ENCODE results near the gene TBL1X.

TBL1X gene

DNA sequence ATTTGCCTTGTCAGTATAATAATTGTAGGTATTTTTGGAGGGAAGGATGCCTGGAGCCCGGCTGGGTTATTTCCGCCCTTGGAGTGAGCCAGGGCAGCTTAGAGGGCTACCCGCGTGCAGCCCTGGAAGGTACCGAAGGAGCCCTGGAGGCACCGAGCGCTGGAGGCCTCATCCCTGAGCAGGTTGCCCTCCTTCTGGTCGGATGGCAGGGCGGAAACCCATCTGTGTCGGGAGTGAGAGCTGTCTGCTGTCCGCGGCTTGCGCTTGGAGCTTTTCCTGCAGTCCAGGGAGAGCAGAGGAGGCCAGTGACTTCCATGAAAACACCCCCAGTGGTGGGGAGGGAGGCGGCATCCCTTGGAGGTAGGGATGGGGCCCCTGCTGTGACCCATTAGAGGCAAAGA, 122.1 kb downstream of the TBL1X start:
- no peak for DNase-seq (ENCODE audit: low read depth)
- no peak overlapping the region for H3K4me3 ChIP-seq (ENCODE audit: low read depth, low read length)
- TF ChIP-seq, protein P1, sequence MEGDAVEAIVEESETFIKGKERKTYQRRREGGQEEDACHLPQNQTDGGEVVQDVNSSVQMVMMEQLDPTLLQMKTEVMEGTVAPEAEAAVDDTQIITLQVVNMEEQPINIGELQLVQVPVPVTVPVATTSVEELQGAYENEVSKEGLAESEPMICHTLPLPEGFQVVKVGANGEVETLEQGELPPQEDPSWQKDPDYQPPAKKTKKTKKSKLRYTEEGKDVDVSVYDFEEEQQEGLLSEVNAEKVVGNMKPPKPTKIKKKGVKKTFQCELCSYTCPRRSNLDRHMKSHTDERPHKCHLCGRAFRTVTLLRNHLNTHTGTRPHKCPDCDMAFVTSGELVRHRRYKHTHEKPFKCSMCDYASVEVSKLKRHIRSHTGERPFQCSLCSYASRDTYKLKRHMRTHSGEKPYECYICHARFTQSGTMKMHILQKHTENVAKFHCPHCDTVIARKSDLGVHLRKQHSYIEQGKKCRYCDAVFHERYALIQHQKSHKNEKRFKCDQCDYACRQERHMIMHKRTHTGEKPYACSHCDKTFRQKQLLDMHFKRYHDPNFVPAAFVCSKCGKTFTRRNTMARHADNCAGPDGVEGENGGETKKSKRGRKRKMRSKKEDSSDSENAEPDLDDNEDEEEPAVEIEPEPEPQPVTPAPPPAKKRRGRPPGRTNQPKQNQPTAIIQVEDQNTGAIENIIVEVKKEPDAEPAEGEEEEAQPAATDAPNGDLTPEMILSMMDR (IDR thresholded peaks at IDR 0.05; ENCODE audit: low read depth, low read length, missing control alignments), result no peak

GRCh38 chrX:9587642-9588041, 122.8 kb downstream of the TBL1X start:
- DNase-seq (ENCODE audit: low read depth), result no peak
- no peak overlapping the region for H3K4me3 ChIP-seq (ENCODE audit: low read depth, low read length)
- TF ChIP-seq, protein P1 (IDR thresholded peaks at IDR 0.05; ENCODE audit: low read depth, low read length, missing control alignments), result no peak

- TF ChIP-seq, protein P1 (IDR thresholded peaks at IDR 0.05; ENCODE audit: low read depth, low read length, missing control alignments), result no peak
- H3K4me3 ChIP-seq (ENCODE audit: low read depth, low read length), result no peak overlapping the region
- no peak for DNase-seq (ENCODE audit: low read depth)
Measured at GRCh38 chrX:9591496-9591895, 126.6 kb downstream of the TBL1X start.

- TF ChIP-seq, protein P1 (IDR thresholded peaks at IDR 0.05; ENCODE audit: low read depth, low read length, missing control alignments), result no peak
- no peak for DNase-seq (ENCODE audit: low read depth)
- H3K4me3 ChIP-seq (ENCODE audit: low read depth, low read length), result no peak overlapping the region
Measured at GRCh38 chrX:9593756-9594155, 128.9 kb downstream of the TBL1X start.

GRCh38 chrX:9595174-9595573, 130.3 kb downstream of the TBL1X start:
- TF ChIP-seq, protein P1 (IDR thresholded peaks at IDR 0.05; ENCODE audit: low read depth, low read length, missing control alignments), result no peak
- no peak for DNase-seq (ENCODE audit: low read depth)
- H3K4me3 ChIP-seq (ENCODE audit: low read depth, low read length), result no peak overlapping the region

GRCh38 chrX:9596837-9597236, 132.0 kb downstream of the TBL1X start:
- H3K4me3 ChIP-seq (ENCODE audit: low read depth, low read length), result no peak overlapping the region
- TF ChIP-seq, protein P1 (IDR thresholded peaks at IDR 0.05; ENCODE audit: low read depth, low read length, missing control alignments), result no peak
- no peak for DNase-seq (ENCODE audit: low read depth)

DNA sequence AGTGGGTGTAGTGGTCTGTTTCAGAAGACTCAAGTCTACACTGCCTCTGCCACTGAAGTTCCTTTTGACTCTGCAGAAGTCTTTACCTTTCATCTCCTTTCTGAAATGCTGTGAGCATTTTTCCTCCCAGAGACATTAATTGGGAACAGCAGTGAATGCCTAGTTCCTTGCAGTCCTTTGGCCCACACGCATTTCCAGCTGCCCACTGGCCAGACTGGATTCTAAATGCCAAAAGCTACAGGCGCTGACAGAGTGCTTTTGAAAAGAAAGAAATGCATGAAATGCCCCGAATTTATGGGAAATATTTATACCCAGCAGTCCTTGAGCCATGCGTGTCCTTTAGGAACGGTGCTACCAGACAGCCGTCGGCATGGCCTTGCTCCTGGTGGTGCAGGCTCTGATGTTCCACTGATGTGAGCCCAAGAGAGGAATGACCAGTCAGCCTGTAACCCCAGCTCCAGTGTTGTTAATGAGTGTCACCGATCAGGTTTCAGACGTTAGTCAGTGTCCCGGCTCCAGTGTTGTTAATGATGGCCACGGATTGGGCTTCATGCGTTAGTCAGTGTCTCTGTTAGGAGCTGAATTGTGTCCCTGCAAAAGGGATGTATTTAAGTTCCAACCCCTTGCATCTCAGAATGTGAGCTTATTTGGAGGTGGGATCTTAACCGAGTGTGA, 132.6 kb downstream of the TBL1X start:
- no peak for DNase-seq (ENCODE audit: low read depth)
- TF ChIP-seq, protein P1 (IDR thresholded peaks at IDR 0.05; ENCODE audit: low read depth, low read length, missing control alignments), result no peak
- no peak overlapping the region for H3K4me3 ChIP-seq (ENCODE audit: low read depth, low read length)

All from GM12864 (cell line).